ENCODE data around the gene MMP28.

DNA sequence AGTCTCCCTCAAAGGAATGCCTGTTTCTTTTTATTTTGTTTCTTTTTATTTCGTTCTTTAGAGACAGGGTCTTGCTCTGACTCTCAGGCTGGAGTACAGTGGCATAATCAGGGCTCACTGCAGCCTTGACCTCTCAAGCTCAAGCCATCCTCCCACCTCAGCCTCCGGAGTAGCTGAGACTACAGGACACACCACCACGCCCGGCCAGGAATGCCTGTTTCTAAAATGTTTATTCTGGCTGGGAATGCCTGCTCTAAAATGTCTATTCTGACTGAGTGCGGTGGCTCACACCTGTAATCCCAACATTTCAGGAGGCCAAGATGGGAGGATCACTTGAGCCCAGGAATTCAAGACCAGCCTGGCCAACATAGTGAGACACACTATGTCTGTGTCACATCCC is 2.5 kb upstream of the MMP28 start:
- no peak for TF ChIP-seq YY1 (IDR thresholded peaks at IDR 0.05; ENCODE audit: insufficient read depth, insufficient read length)
- TF ChIP-seq SUZ12 (IDR thresholded peaks at IDR 0.05; ENCODE audit: extremely low read depth, insufficient read depth, insufficient read length), result no peak

Data from NT2/D1 (cell line).